ENCODE data around the gene CTTN. TPM values are rescaled to one million over a fixed set of nuclear protein-coding genes. Genes with fewer than 3 reads are reported as not detected.

CTTN gene
- total RNA-seq, 1 experiment from 2014 or later = 224 TPM

- no peak overlapping the region; the same call in 1 of the 2 replicates for H3K14ac ChIP-seq (ENCODE audit: insufficient read depth, low read length)
- peak overlapping the region in 1 of 3 experiments; percentile 40; a peak in 1 of 7 replicates for H3K27ac Mint-ChIP-seq
- no peak overlapping the region for H3K4me3 Mint-ChIP-seq
- no peak overlapping the region for H2BK20ac ChIP-seq (ENCODE audit: low read depth, low read length, poor library complexity, severe bottlenecking)
- H3K27me3 ChIP-seq (ENCODE audit: insufficient read depth, low read length) = no peaks in the 10 kb centered on the region
- H3K79me2 ChIP-seq (ENCODE audit: insufficient read depth, low read length) = no peaks in the 10 kb centered on the region
- H2AFZ ChIP-seq (ENCODE audit: low read length) = no peak overlapping the region
- H3K79me1 ChIP-seq (ENCODE audit: insufficient read depth, low read depth, low read length, poor library complexity, severe bottlenecking) = no peaks in the 10 kb centered on the region
- H4K91ac ChIP-seq (ENCODE audit: insufficient read length, low read depth, low read length) = no peak overlapping the region
- WGBS (ENCODE audit: extremely low coverage, insufficient read length, low lambda C conversion rate) = no CpG with 5 or more reads among the region's 8 CpGs
- H4K5ac ChIP-seq (ENCODE audit: insufficient read length, low read depth, low read length) = no peak overlapping the region
- H2BK12ac ChIP-seq (ENCODE audit: insufficient read length, low read depth, low read length) = no peak overlapping the region
- no peak overlapping the region for H2BK5ac ChIP-seq (ENCODE audit: insufficient read length, low read length)
- H4K8ac ChIP-seq (replicated peaks; ENCODE audit: insufficient read length, low read depth, low read length) = no peak overlapping the region
- H3K23me2 ChIP-seq (ENCODE audit: insufficient read length, low read depth, low read length, poor library complexity, severe bottlenecking) = no peaks in the 10 kb centered on the region
- no peak overlapping the region for H3K23ac ChIP-seq (ENCODE audit: insufficient read length, low read depth, low read length)
- no peak overlapping the region for H2BK120ac ChIP-seq (ENCODE audit: low read depth, low read length, poor library complexity, severe bottlenecking)
- no peak overlapping the region for H3K18ac ChIP-seq (ENCODE audit: insufficient read length, low read depth, low read length)
- H3T11ph ChIP-seq (ENCODE audit: low read length) = no peak overlapping the region
- no peak overlapping the region for H3K4ac ChIP-seq (ENCODE audit: low read depth, low read length)
- no peak for DNase-seq
- H3K9ac ChIP-seq (ENCODE audit: extremely low read depth, insufficient read length, low read length) = no peak overlapping the region
- H3K56ac ChIP-seq (ENCODE audit: insufficient read length, low read depth, low read length) = no peak overlapping the region
- no peak overlapping the region for H3K27ac ChIP-seq (ENCODE audit: insufficient read length, low read depth, low read length)
- H2BK15ac ChIP-seq (ENCODE audit: low read depth, low read length) = no peak overlapping the region
- no peak overlapping the region for H2AK5ac ChIP-seq (ENCODE audit: insufficient read length, low read length)
- no peaks in the 10 kb centered on the region for H3K9me3 Mint-ChIP-seq
- H3K4me1 Mint-ChIP-seq = peaks cover 11 to 19% of the 10 kb centered on the region in 2 experiments
- no peaks in the 10 kb centered on the region for H3K9me3 ChIP-seq (ENCODE audit: control insufficient read depth, low read depth, low read length)
- H3K27me3 Mint-ChIP-seq (ENCODE audit: low read depth) = no peaks in the 10 kb centered on the region
- no peaks in the 10 kb centered on the region for H3K4me1 ChIP-seq (ENCODE audit: insufficient read depth, low read length)
- H4K20me1 ChIP-seq (ENCODE audit: control insufficient read depth, insufficient read depth, insufficient read length) = no peaks in the 10 kb centered on the region
- peaks cover 48 to 89% (median 86%) of the 10 kb centered on the region in 3 experiments; a peak in 6 of 7 replicates for H3K36me3 Mint-ChIP-seq (ENCODE audit: insufficient read depth in 1 of 3, low read depth in 3 of 3)
- TF ChIP-seq CTCF (conservative IDR thresholded peaks at IDR 0.05) = no peak
- no peak overlapping the region for H3K4me2 ChIP-seq (ENCODE audit: insufficient read depth, insufficient read length, low read length)
Measured at GRCh38 chr11:70429428-70429705, 31.0 kb downstream of the CTTN start.

Measured in H9 (cell line).